ENCODE results near the gene EREG. TPM values are rescaled to one million over a fixed set of nuclear protein-coding genes. Genes with fewer than 3 reads are reported as not detected.

Gene EREG
- total RNA-seq = not detected

GRCh38 chr4:74364652-74365491 is at the start of gene EREG:
Gene EREG (plus strand): TSS chr4:74365145. CDS start chr4:74365309, 164 bp downstream.
- CTCF ChIA-PET = interaction anchor here (1.3 kb wide), 1 partner anchor 44 kb away, joined by 3 read pairs; no protein-coding TSS in a partner anchor

GRCh38 chr4:74315376-74315775 is 49.6 kb upstream of the EREG start:
- intact Hi-C loops (cut with micrococcal nuclease) = no loop called here
- CTCF ChIA-PET = interaction anchor here (1.9 kb wide), 1 partner anchor 87 kb away, joined by 11 read pairs; no protein-coding TSS in a partner anchor
- no peak for ATAC-seq
- Mint-ChIP-seq H3K27me3 (no peaks in the 10 kb centered on the region), H3K36me3 (ENCODE audit: low read depth) (no peaks in the 10 kb centered on the region), H3K4me1 (ENCODE audit: low read depth) (no peaks in the 10 kb centered on the region), H3K27ac (no peak overlapping the region), H3K4me3 (no peak overlapping the region), H3K9me3 (no peaks in the 10 kb centered on the region)
- TF ChIP-seq CTCF (IDR thresholded peaks at IDR 0.05) = no peak
- DNase-seq = no peak
- POLR2A ChIA-PET = no interaction called here

More at GRCh38 chr4:74364652-74365491, at the start of gene EREG:
- Mint-ChIP-seq H3K27ac (no peak within 1 kb of the TSS), H3K9me3 (no peaks in the 10 kb centered on the region), H3K36me3 (ENCODE audit: low read depth) (no peaks in the 10 kb centered on the region), H3K4me3 (peak within 1 kb of the TSS; percentile 53), H3K4me1 (ENCODE audit: low read depth) (peaks cover 10% of the 10 kb centered on the region), H3K27me3 (peaks cover 27% of the 10 kb centered on the region)
- TF ChIP-seq CTCF (IDR thresholded peaks at IDR 0.05) = no peak
- DNase-seq = peak; percentile 32
- POLR2A ChIA-PET = interaction anchor here (0.6 kb wide), 1 partner anchor 37 kb away, joined by 3 read pairs; no protein-coding TSS in a partner anchor
- ATAC-seq = peak; percentile 65
- intact Hi-C loops (cut with micrococcal nuclease) = no loop called here

- ChIA-PET CTCF (interaction anchor here (0.7 kb wide), 1 partner anchor 1382 kb away, joined by 3 read pairs; no protein-coding TSS in a partner anchor), POLR2A (interaction anchor here (0.7 kb wide), 1 partner anchor 11 kb away, joined by 3 read pairs; no protein-coding TSS in a partner anchor)
- H3K27me3 Mint-ChIP-seq = peaks cover 6% of the 10 kb centered on the region
- H3K4me3 Mint-ChIP-seq = no peak overlapping the region
- ATAC-seq (no peak), DNase-seq (no peak)
- no peak overlapping the region for H3K27ac Mint-ChIP-seq
- intact Hi-C loops (cut with micrococcal nuclease) = no loop called here
- no peaks in the 10 kb centered on the region for H3K36me3 Mint-ChIP-seq (ENCODE audit: low read depth)
- no peaks in the 10 kb centered on the region for H3K9me3 Mint-ChIP-seq
- TF ChIP-seq CTCF (IDR thresholded peaks at IDR 0.05) = no peak
- no peaks in the 10 kb centered on the region for H3K4me1 Mint-ChIP-seq (ENCODE audit: low read depth)
These were observed 48.5 kb upstream of the EREG start for GRCh38 chr4:74316397-74316796.

GRCh38 chr4:74317616-74318246 is 47.2 kb upstream of the EREG start:
- no peak for TF ChIP-seq CTCF (IDR thresholded peaks at IDR 0.05)
- intact Hi-C loops (cut with micrococcal nuclease) = no loop called here
- H3K27me3 Mint-ChIP-seq = peaks cover 9% of the 10 kb centered on the region
- ATAC-seq = no peak
- ChIA-PET POLR2A (no interaction called here), CTCF (no interaction called here)
- H3K27ac Mint-ChIP-seq = no peak overlapping the region
- H3K4me1 Mint-ChIP-seq (ENCODE audit: low read depth) = no peaks in the 10 kb centered on the region
- H3K36me3 Mint-ChIP-seq (ENCODE audit: low read depth) = no peaks in the 10 kb centered on the region
- H3K4me3 Mint-ChIP-seq = no peak overlapping the region
- DNase-seq = no peak
- no peaks in the 10 kb centered on the region for H3K9me3 Mint-ChIP-seq

GRCh38 chr4:74318276-74318675 is 46.7 kb upstream of the EREG start:
- Mint-ChIP-seq H3K36me3 (ENCODE audit: low read depth) (no peaks in the 10 kb centered on the region), H3K27ac (no peak overlapping the region), H3K4me3 (no peak overlapping the region), H3K4me1 (ENCODE audit: low read depth) (no peaks in the 10 kb centered on the region), H3K27me3 (peaks cover 9% of the 10 kb centered on the region), H3K9me3 (no peaks in the 10 kb centered on the region)
- intact Hi-C loops (cut with micrococcal nuclease) = no loop called here
- POLR2A ChIA-PET = no interaction called here
- no peak for ATAC-seq
- CTCF ChIA-PET = interaction anchor here (0.8 kb wide), 1 partner anchor 90 kb away, joined by 3 read pairs; no protein-coding TSS in a partner anchor
- DNase-seq = no peak
- no peak for TF ChIP-seq CTCF (IDR thresholded peaks at IDR 0.05)

Data from activated CD8-positive, alpha-beta T cell treated with anti-CD3 and anti-CD28 coated beads for 36 hours (primary cell).